ENCODE results near the gene AMMECR1.

DNA sequence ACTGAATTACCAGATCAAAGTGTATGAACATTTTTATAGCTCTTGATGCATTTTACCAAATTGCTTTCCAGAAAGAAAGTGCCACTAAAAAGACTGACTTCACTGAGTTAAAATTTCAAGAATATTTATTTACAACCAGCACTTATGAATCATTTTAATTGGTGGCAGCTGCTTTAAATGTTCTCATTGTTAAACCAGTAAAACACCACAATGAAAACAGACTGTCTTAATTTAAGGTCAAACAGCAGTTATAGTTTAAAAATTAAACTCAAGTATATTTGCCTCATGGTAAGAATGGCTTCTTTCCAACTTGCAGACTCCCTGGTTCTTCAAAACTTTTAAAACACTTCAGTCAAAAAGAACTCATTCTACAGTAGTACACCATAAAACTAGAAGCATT is 36.9 kb downstream of the AMMECR1 start:
- TF ChIP-seq, protein P1, sequence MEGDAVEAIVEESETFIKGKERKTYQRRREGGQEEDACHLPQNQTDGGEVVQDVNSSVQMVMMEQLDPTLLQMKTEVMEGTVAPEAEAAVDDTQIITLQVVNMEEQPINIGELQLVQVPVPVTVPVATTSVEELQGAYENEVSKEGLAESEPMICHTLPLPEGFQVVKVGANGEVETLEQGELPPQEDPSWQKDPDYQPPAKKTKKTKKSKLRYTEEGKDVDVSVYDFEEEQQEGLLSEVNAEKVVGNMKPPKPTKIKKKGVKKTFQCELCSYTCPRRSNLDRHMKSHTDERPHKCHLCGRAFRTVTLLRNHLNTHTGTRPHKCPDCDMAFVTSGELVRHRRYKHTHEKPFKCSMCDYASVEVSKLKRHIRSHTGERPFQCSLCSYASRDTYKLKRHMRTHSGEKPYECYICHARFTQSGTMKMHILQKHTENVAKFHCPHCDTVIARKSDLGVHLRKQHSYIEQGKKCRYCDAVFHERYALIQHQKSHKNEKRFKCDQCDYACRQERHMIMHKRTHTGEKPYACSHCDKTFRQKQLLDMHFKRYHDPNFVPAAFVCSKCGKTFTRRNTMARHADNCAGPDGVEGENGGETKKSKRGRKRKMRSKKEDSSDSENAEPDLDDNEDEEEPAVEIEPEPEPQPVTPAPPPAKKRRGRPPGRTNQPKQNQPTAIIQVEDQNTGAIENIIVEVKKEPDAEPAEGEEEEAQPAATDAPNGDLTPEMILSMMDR (conservative IDR thresholded peaks at IDR 0.05; ENCODE audit: low read length) = no peak
- TF ChIP-seq EZH2phosphoT487 (IDR thresholded peaks at IDR 0.05; ENCODE audit: borderline replicate concordance) = no peak

Measured in Loucy (cell line).